Stimulated activated CD4-positive, alpha-beta T cell treated with anti-CD3 and anti-CD28 coated beads, Interleukin-1b, Interleukin-23, amount 100 ng/mL, for 1 hour (primary cell): ENCODE data around the gene CD302.
"Not testable (repeated sequence)": the region's sequence is repeated elsewhere in the genome, so short reads cannot be mapped to it uniquely, and the experiment has no call there.

ENCODE experiments used
- DNase-seq, 2 donors: peaks; one replicate each; pipeline ENCODE4 v3.0.0-alpha.2; 2020; ENCODE audit warnings: low read depth in 2 of 2

CD302 gene

GRCh38 chr2:159793326-159793725, 4.7 kb downstream of the CD302 start:
- no peak for DNase-seq

GRCh38 chr2:159792599-159792998, 5.4 kb downstream of the CD302 start:
- DNase-seq, result no peak

GRCh38 chr2:159792036-159792435, 6.0 kb downstream of the CD302 start:
- no peak for DNase-seq

DNA sequence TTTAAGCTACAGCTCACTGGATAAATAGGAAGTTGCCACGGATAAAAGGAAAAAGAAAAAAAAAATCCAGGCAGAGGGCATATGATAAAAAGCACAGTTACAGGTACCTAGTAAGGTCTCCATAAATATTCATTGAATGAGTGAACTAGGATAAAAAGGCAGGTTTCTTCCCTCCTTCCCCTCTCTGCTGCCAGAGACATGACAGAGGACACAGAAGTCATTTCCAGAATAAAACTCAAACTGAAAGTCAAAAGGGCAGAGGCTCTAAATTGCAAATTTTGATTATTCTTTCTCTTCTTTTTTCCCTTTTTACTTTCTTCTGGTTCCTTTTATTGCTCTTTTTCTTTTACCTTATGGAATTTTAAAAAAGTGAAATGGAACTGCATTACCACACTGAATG, 7.7 kb downstream of the CD302 start:
- DNase-seq, result no peak

- no peak for DNase-seq
Measured at GRCh38 chr2:159788253-159788652, 9.8 kb downstream of the CD302 start.

- not testable (repeated sequence) for DNase-seq
Measured at GRCh38 chr2:159787647-159788046, 10.4 kb downstream of the CD302 start.

DNA sequence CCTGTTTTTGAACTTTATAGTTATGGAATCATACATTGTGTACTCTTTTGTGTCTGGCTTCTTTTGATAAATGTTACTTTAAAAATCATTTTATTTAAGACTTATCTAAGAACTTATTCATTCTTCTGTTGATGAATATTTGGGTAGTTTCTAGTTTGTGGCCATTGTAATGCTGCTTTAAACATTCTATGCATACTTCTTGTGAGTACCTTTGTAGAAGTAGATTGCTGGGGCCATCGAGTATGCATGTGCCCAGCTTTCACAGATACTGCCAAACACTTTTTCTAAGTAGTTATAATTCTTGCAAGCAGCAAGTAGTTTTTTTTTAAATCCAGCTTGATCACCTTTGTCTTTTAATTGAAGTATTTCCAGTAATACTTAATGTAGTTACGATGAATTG, 11.1 kb downstream of the CD302 start:
- DNase-seq, result no peak

DNA sequence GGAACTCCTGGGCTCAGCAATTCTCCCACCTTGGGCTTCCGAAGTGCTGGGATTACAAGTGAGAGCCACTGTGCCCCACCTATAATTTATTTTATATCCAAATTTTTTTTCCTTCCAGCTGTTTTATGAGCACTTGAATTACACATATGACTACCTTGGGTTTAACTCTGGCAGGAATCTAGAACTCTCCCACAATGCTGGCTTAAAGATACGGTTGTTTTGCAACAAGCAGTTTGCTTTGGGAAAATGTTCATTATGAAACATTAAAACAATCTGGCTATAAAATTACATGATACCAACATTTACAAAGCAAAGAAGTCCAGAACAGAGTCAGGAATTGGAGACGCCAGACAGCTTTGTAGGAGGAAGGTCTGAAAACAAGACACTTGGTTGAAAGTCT, 12.8 kb downstream of the CD302 start:
- no peak for DNase-seq

DNA sequence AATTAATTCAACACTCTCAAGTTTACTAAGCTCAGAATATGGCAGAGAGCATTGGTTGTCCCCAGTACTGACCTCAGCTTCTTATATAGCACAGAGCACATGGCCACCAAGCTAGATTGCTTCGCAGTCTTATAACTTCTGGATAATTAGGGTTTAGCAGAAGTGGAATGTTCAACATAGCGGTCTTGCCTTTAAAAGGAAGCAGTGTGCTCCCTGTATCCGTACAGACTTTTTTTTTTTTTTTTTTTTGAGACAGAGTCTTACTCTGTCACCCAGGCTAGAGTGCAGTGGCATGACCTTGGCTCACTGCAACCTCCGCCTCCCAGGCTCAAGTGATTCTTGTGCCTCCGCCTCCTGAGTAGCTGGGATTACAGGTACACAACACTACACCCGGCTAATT, 13.3 kb downstream of the CD302 start:
- not testable (repeated sequence) for DNase-seq

- DNase-seq, result no peak
Measured at GRCh38 chr2:159783556-159783955, 14.5 kb downstream of the CD302 start.

DNA sequence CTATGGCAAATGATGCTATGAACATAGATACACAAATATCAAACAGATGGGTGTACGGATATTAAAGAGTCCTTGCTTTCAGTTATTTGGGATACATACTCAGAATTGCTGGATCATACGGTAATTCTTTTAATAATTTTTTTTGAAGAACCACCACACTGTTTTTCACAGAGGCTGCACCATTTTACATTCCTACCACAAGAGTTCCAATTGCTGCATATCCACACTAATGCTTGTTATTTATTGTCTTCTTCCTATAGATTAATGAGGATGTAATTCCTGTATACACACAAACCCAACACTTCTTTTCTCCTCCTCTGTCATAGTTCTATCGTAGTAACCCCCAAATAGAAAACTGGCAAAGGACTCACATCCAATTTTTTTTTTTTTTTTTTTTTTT, 21.7 kb downstream of the CD302 start:
- no peak for DNase-seq

- no peak for DNase-seq
Measured at GRCh38 chr2:159775021-159775420, 23.0 kb downstream of the CD302 start.

DNA sequence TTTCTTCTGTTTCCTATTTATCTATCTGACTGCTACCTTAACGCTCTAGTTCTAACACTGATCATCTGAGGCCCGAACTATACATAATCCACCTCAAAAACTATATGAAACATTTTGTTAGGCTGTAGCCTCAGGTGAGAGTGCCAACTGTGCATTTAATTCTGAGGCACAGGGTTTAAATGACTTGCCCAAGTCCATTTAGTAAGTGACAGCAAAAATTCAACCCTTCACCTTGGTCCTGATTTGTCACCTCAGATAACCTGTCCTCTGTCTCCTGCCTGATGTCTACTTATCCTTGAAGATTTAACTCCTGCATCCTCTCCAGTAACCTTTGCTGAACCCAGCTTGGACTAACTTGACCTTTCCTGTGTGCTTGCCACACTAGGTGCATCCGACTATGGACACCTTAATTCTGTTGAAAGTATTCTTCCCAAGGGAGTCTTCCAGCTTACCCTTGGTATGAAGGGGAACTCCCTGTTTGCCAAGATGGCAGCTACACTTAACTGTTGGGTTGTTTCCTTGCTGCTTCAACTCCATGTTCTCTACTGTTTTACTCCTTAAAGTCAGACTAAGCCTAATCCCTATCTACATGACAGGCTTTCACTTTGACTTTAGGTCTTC, 23.5 kb downstream of the CD302 start:
- no peak for DNase-seq

DNA sequence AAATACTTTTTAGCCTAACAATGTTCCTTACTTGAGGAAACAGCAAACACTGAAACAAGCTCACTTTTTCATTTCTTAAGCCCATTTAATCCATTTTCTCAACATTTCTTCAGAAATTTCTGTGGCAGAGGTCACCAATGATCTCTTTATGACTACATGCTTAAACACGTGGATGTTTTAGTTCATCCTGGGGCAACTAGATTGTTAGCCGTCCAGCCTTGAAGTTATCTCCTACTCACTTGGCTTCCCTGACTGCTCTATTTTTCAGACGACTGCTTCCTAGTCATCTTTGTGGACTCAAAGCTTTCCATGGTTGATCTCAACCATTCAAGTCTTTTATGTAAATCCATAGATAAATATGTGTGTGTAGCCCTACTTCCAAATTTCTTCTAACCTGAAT, 24.1 kb downstream of the CD302 start:
- no peak for DNase-seq

GRCh38 chr2:159773426-159773825, 24.6 kb downstream of the CD302 start:
- no peak for DNase-seq

GRCh38 chr2:159769147-159769546, 28.9 kb downstream of the CD302 start:
- DNase-seq, result no peak

GRCh38 chr2:159762075-159762474, 35.9 kb downstream of the CD302 start:
- no peak for DNase-seq

- DNase-seq, result no peak
Measured at GRCh38 chr2:159760326-159760725, 37.7 kb downstream of the CD302 start.

GRCh38 chr2:159759577-159759976, 38.4 kb downstream of the CD302 start:
- DNase-seq, result no peak

DNA sequence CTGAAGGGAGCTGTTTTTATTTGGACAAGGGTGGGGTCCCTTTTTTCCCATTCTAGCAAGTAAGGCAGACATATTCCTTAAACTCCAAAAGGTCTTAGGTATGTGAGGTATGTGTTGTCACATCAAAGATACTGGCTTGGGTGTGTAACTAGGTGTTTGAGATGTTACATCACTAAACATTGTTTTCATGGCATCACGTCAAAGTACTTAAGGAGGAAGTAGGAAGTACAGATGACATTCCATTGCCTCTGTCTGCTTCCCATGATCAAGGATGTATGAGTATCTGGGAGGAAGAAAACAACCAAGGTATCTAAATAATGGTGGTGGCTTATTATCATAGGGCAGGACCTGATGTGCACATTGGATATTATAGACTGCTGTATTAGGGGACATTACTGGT, 39.3 kb downstream of the CD302 start:
- no peak for DNase-seq

- DNase-seq, result no peak
Measured at GRCh38 chr2:159758239-159758638, 39.8 kb downstream of the CD302 start.

- DNase-seq, result no peak
Measured at GRCh38 chr2:159755788-159756187, 42.2 kb downstream of the CD302 start.

DNA sequence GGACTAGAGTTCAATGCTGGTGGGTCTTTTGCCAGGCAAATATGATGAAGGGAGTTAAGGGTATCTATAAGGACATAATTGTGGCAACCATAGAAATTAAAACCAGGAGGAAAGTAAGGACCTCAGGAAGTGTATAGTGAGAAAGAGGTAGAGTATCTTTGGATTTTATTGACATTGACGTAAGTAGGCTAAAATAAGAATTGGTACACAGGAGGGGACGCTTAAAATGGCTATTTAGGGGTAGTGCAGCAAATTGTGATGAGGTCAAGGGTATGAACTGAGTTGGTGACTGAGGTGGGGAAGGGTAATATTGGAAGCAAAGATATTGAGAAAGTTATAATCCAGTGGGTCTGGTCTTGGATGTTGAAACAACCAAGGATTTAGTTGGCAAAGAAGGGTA, 43.0 kb downstream of the CD302 start:
- no peak for DNase-seq

DNA sequence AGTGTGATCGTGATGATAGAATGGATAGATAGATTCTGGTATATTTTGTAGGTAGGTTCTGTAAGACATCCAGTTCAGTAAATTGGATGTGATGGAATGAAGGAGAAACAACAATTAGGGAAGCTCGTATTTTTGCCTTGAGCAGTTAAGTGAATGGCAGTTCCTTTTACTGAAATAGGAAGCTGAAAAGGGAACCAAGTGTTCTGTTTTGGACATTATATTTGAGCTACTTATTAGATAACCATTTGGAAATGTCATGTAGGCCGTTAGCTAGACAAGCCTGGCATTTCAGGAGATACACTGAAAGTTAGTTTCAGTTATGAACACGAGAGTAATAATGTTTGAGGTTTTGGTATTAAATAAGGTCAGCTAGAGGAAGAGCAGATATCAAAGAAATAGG, 44.2 kb downstream of the CD302 start:
- no peak for DNase-seq
